GM19372 (cell line): Measurements from ENCODE around the gene ITPR2.
"Not testable (repeated sequence)": the region's sequence is repeated elsewhere in the genome, so short reads cannot be mapped to it uniquely, and the experiment has no call there.

Source experiments
- ATAC-seq: cut with Tn5 transposase; IDR thresholded peaks from one replicate; pipeline ENCODE4 v1.9.1; 2021; ENCODE audit warnings: mild to moderate bottlenecking, low read depth, moderate library complexity; ENCODE audit not compliant: unreplicated experiment

ITPR2 gene

DNA sequence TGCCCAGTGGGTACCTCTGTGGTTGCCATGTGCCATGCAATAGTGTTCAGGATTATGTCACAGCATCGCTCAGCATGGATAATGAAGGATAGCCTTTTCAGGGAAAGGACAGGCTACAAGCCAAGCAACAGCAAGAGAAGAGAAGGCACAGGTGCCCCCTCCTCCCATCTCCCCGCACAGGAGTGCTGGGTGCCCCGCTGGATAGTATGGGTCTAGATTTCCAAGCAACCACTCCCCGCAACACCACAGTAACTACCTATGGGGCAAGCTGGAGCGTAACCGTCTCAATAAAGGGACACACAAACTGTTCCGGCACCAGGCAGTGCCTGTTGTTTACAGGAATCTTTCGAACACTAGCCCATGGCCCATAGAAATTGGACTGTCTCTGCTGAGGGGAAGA lies 222.2 kb downstream of the ITPR2 start:
- no peak for ATAC-seq

- ATAC-seq: no peak
Measured at GRCh38 chr12:26609986-26610385, 223.0 kb downstream of the ITPR2 start.

DNA sequence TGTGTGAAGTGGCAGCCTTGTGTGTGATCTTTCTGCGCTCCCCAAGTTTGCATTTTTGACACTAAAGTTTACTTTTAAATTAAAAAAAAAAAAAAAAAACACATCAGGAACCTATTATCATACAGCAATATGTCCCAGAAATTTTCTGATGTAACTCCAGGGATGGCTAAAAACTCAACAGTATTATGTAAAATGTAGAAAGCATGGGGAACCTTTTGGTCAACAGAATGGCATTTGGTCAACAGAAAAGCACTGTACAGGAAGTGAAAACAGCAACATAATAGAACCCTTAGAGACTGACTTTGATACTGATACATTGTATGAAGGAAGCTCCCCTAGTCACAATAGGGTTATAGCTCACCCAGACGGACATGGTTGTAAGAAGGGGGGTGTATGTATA lies 224.3 kb downstream of the ITPR2 start:
- ATAC-seq: no peak

GRCh38 chr12:26608273-26608672 lies 224.7 kb downstream of the ITPR2 start:
- no peak for ATAC-seq

DNA sequence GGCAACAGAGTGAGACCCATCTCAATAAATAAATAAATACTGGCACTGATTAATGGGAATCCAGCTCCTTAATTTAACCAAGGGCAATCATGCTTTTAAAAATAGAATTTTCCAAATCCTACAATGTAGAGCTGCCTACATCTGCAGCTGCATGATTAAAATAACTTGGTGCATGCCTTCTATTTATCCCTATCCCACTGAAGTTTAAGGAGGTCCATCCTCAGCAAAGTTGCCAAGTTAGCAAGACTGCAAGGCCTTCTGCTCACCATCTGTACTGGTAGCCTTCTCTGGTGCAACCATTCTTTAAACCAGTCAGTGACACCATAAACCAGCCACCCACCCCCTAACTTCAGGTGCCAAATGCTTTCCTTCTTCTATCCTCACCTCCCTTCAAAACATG lies 226.1 kb downstream of the ITPR2 start:
- no peak for ATAC-seq

- not testable (repeated sequence) for ATAC-seq
Measured at GRCh38 chr12:26604813-26605212, 228.2 kb downstream of the ITPR2 start.

DNA sequence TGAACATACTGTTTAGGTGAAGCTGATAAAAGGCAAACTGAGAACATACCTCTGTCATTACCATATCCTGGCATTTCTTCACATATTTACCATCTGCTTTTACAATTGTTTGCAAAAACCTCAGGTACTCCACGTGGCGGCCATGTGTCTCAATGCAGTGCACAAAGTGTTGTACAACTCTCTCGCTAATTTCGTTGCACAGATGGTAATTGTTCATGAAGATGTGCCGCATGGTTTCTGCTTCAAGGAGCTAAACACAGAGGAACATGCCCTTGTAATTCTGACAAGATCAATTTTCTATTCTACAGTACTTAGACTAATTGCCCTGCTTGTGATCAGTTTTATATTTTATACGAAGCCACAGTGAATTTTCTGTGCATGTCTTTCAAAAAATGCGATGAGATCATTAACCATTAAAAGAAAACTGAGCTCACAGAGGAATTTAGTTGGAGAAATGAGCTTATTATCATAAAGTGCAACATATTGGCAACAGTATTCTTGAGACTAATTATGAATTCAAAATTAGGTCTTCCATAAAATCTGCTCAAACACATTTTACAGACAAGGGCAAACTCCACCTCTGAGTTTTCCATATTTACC lies 233.8 kb downstream of the ITPR2 start:
- no peak for ATAC-seq

DNA sequence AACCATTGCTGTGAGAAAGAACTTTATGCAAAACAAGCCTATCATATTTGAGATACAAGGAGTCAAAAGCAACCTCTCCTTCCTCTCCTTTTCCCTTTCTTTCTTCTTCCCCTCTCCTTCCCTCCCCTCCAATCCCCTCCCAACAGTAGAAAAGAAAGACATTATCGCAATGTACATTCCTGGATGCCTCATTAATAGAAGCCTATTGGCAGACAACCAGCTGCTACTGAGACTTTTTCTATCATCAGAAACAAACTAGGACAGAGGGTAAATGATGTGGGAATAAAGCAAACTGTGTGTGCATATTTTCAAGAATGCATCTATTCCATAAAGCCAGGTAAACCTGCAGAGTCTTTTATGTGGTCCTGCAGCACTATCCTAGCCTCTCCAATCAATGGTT lies 237.2 kb downstream of the ITPR2 start:
- no peak for ATAC-seq

DNA sequence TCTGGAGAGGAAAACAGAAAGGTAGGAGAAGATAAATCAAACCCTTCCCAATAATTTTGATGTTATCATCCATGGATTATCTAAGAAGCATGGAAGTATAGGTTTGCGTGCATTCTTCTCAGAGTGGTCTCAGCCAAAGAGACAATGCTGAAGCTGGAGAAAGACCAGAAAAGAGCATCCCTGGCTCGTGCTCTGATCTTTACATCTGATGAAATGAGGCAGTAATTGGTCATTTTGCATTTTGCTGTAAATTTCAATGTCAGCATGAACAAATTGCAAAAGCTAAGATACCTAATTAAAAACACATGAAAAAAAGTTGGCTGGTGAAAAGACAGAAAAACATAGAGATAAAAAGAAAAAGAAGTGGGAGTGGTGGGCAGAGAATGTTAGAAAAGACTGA lies 252.4 kb downstream of the ITPR2 start:
- no peak for ATAC-seq

DNA sequence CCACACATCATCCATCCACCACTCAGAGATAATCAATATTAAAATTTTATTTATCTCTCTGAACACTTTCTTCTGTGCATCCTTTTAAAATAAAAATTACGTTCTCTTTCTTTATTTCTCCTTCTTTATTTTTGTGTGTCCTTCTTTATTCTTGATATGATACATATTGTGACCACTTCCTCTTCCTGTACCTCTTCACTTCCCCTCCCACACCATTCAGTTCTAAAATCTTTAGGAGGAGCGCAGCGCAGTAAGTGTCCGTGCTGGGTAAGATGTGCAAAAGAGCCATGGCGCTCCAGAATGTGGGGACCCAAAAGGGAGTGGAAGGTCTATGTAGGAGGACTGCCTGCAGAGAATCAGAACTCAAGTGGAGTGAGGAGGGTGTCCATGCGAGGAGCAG lies 256.7 kb downstream of the ITPR2 start:
- no peak for ATAC-seq

GRCh38 chr12:26573225-26573909 lies 259.6 kb downstream of the ITPR2 start:
- ATAC-seq: no peak

DNA sequence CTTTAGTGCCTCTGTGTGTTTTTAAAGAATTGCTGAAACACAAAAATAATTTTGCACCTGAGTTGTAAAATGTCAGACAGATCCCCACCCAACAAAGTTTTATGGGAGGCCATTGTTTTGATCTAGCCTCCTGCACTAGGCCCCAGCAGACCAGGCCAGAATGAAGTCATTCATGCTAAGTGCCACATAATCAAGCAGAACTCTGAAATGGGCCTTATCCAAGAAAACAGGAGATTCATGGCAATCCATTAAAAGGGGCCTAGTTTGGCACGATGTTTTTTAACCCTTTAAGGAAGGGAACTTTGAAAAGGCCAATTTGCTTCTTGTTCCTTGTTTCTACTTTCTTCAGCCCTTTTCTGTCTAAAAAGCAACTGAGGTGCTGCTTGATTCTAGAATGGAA lies 260.9 kb downstream of the ITPR2 start:
- no peak for ATAC-seq

DNA sequence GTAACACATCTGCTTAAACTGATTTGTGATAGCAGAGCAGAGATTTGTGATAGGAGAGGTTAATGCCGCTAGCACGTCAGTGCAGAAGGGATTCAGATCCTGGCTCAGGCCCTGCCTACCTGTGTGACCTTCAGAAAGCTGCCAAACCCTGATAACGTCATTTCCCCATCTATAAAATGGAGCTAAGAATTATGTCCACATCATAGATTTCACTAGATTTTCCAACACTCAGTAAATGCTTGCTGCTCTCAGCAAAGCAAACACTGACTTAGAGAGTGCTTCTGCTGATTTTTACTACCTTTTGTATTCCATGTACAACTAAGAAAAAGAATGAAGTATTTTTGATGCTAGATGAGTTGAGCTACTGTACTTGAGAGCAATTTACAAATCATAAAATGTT lies 261.4 kb downstream of the ITPR2 start:
- ATAC-seq: no peak

DNA sequence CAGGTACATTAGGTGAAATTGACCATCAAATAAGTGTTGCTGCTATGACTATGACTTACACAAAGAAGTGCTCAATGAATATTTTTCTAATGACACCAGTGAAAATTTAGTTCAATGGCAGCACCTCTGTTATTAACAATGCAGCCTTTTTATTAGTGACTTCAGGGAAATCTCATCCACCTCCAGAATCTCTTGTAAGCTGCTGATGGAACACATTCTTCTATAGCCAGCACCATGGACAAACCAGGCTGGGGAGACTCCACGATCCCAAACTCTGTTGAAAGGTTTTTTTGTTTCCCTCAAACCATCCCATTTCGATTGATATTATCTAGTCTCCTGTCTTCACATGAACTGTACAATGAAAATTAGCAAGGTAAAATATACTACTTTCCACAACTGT lies 265.9 kb downstream of the ITPR2 start:
- no peak for ATAC-seq

DNA sequence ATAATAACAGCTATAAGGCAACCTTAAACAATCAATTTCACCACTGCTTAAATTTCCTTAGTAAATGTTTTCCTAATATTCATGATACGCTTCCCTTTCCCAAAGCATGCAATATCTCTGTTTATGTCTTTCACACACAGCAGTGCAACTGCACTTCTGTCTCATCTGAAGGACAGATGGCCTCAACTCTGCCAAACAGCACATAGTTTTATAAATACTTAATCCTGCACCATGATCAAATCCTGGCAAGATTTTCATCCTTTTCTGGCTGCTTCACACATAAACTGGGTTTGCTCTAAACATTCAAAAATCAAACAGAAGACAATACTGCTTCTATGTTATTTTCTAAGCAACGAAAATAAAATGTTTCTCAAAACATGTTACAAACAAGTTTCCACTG lies 266.3 kb downstream of the ITPR2 start:
- no peak for ATAC-seq

- ATAC-seq: no peak
Measured at GRCh38 chr12:26566186-26566585, 266.8 kb downstream of the ITPR2 start.

DNA sequence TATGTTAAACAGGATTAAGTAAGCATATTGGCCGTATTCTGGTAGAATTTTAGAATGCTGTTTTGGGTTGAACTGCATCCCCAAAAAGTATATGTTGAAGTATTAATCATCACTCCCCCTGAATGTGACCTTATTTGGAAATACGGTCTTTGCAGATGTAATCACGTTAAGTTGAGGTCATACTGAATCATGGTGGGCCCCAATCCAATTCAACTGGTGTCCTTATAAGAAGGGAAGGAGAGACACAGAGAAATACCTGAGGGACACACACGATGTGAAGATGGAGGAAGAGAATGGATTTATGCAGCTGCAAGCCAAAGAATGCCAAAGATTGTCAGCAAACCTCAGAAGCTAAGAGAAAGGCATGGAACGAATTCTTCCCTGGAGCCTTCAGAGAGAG lies 268.6 kb downstream of the ITPR2 start:
- no peak for ATAC-seq

DNA sequence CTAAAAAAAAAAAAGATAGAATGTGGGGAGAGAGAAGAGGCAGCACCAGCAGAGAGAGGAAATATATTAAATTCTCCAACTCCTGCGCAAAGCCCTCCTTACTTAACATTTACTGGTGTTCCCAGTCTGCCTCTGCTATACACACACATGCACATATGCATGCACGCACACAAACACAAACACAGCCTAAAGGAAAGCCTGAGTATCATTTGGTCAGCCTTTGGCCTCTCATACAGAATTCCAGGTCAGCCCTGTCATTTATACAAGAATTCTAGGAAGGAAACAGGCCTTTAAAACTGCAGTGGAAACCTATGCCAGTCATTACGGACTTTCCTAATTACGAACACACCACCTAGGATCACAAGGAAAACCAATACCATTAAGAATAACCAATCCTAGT lies 269.4 kb downstream of the ITPR2 start:
- no peak for ATAC-seq

DNA sequence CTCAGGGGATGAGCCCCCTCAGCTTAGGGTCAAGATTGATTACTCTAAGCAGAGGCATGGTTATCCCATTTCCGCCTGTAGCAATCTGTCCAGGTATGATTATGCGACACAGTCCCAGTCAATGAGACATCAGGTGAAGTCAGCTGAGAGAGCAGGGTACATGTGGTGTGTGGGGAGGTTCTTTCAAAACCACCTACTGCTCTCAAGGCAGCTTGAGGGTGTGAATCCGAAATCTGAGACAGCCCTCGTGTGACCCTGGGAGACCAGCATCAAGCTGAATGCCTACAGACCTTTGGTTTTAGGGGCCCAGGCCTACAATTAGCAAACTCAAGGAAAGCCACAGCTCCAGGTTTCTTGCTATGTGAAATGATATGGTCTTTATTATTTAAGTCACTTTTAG lies 275.7 kb downstream of the ITPR2 start:
- no peak for ATAC-seq

DNA sequence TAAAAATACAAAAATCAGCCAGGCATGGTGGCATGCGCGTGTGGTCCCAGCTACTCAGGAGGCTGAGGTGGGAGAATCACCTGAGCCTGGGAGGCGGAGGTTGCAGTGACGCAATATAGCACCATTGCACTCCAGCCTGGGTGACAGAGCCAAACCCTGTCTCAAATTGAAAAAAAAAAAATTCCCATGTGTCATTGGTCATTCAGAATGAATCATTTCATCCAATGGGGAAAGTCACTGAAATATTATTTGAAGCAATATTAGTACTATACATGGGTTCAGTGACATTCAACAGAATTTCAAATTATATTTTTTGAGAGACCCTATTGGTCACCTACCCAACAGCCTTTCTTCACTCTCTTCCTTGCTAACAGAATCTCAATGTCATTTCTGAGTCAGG lies 276.1 kb downstream of the ITPR2 start:
- no peak for ATAC-seq

DNA sequence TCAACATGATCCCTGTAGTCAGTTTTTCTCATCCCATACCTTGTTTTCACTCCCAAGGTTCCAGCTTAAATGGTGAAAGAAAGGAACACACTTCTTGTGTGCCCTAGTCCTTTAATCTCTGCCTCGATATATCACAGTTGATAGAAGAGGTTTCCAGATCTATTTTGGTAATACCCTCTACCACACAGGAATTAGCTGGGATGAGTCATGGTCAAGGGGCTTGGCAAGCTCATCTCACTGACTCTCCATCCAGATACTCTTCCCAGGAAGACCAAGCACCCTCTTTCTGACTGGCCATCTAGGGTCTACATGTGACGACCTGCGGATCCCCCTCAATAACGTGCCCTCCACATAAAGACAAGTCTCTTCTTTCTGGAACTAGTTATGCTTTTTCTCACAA lies 277.9 kb downstream of the ITPR2 start:
- no peak for ATAC-seq

DNA sequence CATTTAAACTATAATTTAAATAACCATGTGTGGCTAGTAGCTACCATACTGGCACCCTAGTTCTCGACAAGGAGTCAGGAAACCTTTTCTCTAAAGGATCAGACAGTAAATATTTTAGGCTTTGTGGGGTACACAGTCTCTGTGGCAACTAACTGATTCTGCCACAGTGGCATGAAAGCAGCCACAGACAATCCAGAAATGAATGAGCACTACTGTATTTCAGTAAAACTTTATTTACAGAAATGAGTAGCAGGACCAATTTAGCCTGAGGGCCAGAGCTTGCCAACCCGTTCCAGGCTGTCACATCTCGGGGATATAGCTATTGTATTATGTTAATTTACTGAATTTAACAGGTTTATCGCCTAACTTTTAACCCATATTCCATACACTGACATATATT lies 278.7 kb downstream of the ITPR2 start:
- ATAC-seq: no peak

DNA sequence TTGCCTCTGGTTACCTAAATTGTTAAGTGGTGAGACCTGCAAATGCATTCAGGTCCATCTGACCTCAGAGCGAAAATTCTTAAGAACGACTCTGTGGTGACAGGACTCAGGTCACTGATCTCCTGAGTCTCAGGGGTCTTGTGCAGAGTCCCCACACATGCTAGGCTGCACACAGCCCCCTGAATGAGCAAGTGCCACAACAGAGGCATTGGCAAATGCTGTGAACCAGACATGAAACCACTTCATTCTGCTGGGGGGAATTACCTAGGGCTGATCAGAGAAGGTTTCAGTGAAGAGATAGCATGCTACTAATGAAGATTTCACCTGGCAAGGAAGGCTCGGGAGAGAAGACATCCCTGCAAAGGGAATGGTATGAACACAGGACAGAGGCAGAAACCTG lies 281.6 kb downstream of the ITPR2 start:
- ATAC-seq: no peak
